ENCODE data around the gene ZKSCAN7. TPM values are rescaled to one million over a fixed set of nuclear protein-coding genes. Genes with fewer than 3 reads are reported as not detected.

Gene ZKSCAN7
- total and polyA plus RNA-seq, 2 donors (not counting 1 experiment from before 2014, with no cell fraction given): 3.0 to 13.2 TPM

GRCh38 chr3:44557074-44557473 is 2.1 kb downstream of the ZKSCAN7 start:
- H3K27me3 ChIP-seq (ENCODE audit: control insufficient read depth, insufficient read depth, low read length): no peaks in the 10 kb centered on the region
- H3K9ac ChIP-seq (ENCODE audit: insufficient read depth, low read length): no peak overlapping the region
- H3K4me3 ChIP-seq (replicated peaks in 1 of 4; ENCODE audit: control extremely low read depth in 1 of 4, insufficient read depth in 1 of 4, low read depth in 3 of 4, low read length in 4 of 4): no peak overlapping the region
- no peak overlapping the region for H3K4me2 ChIP-seq (ENCODE audit: extremely low read depth, insufficient read depth, low read length)
- H3K4me1 ChIP-seq (ENCODE audit: control insufficient read depth, extremely low read depth, insufficient read depth, low read length): peaks cover 2% of the 10 kb centered on the region
- no peaks in the 10 kb centered on the region for H3K36me3 ChIP-seq (ENCODE audit: control insufficient read depth, insufficient read depth, low read length)
- DNase-seq (ENCODE audit: low read depth in 2 of 2): no peak
- no peaks in the 10 kb centered on the region for H4K20me1 ChIP-seq (ENCODE audit: control insufficient read depth, extremely low read depth, insufficient read depth, low read length)
- no peak overlapping the region for H3K27ac ChIP-seq (ENCODE audit: insufficient read depth, low read length)
- no peaks in the 10 kb centered on the region for H3K9me3 ChIP-seq (ENCODE audit: control insufficient read depth, insufficient read depth, low read depth, low read length)
- H3K79me2 ChIP-seq (ENCODE audit: control insufficient read depth, insufficient read depth, low read length): no peaks in the 10 kb centered on the region
- no peak overlapping the region for H2AFZ ChIP-seq (ENCODE audit: low read length)
- TF ChIP-seq EZH2 (IDR thresholded peaks at IDR 0.05; ENCODE audit: low read length, missing control alignments) (no peak), CTCF (conservative IDR thresholded peaks at IDR 0.05 in 1 of 2, IDR thresholded peaks at IDR 0.05 in 1 of 2; ENCODE audit: low read depth in 1 of 2, low read length in 2 of 2) (no peak)

GRCh38 chr3:44561076-44561475 is 6.1 kb downstream of the ZKSCAN7 start:
- DNase-seq (ENCODE audit: low read depth in 2 of 2): no peak
- TF ChIP-seq CTCF (conservative IDR thresholded peaks at IDR 0.05 in 1 of 2, IDR thresholded peaks at IDR 0.05 in 1 of 2; ENCODE audit: low read depth in 1 of 2, low read length in 2 of 2): no peak
- H3K36me3 ChIP-seq (ENCODE audit: control insufficient read depth, insufficient read depth, low read length): no peaks in the 10 kb centered on the region
- no peak overlapping the region for H3K27ac ChIP-seq (ENCODE audit: insufficient read depth, low read length)
- H3K9me3 ChIP-seq (ENCODE audit: control insufficient read depth, insufficient read depth, low read depth, low read length): no peaks in the 10 kb centered on the region
- no peak overlapping the region for H3K4me3 ChIP-seq (replicated peaks in 1 of 4; ENCODE audit: control extremely low read depth in 1 of 4, insufficient read depth in 1 of 4, low read depth in 3 of 4, low read length in 4 of 4)
- no peak overlapping the region for H3K4me2 ChIP-seq (ENCODE audit: extremely low read depth, insufficient read depth, low read length)
- H4K20me1 ChIP-seq (ENCODE audit: control insufficient read depth, extremely low read depth, insufficient read depth, low read length): no peaks in the 10 kb centered on the region
- no peaks in the 10 kb centered on the region for H3K79me2 ChIP-seq (ENCODE audit: control insufficient read depth, insufficient read depth, low read length)
- no peaks in the 10 kb centered on the region for H3K27me3 ChIP-seq (ENCODE audit: control insufficient read depth, insufficient read depth, low read length)
- no peaks in the 10 kb centered on the region for H3K4me1 ChIP-seq (ENCODE audit: control insufficient read depth, extremely low read depth, insufficient read depth, low read length)
- no peak overlapping the region for H2AFZ ChIP-seq (ENCODE audit: low read length)
- H3K9ac ChIP-seq (ENCODE audit: insufficient read depth, low read length): no peak overlapping the region

GRCh38 chr3:44562147-44562546 is 7.2 kb downstream of the ZKSCAN7 start:
- Histone ChIP-seq H3K9me3 (ENCODE audit: control insufficient read depth, insufficient read depth, low read depth, low read length) (no peaks in the 10 kb centered on the region), H3K4me3 (replicated peaks in 1 of 4; ENCODE audit: control extremely low read depth in 1 of 4, insufficient read depth in 1 of 4, low read depth in 3 of 4, low read length in 4 of 4) (no peak overlapping the region), H3K79me2 (ENCODE audit: control insufficient read depth, insufficient read depth, low read length) (no peaks in the 10 kb centered on the region), H3K27me3 (ENCODE audit: control insufficient read depth, insufficient read depth, low read length) (no peaks in the 10 kb centered on the region), H3K4me2 (ENCODE audit: extremely low read depth, insufficient read depth, low read length) (no peak overlapping the region), H3K4me1 (ENCODE audit: control insufficient read depth, extremely low read depth, insufficient read depth, low read length) (no peaks in the 10 kb centered on the region), H4K20me1 (ENCODE audit: control insufficient read depth, extremely low read depth, insufficient read depth, low read length) (no peaks in the 10 kb centered on the region), H3K9ac (ENCODE audit: insufficient read depth, low read length) (no peak overlapping the region), H3K27ac (ENCODE audit: insufficient read depth, low read length) (no peak overlapping the region), H3K36me3 (ENCODE audit: control insufficient read depth, insufficient read depth, low read length) (no peaks in the 10 kb centered on the region), H2AFZ (ENCODE audit: low read length) (no peak overlapping the region)
- TF ChIP-seq EZH2 (IDR thresholded peaks at IDR 0.05; ENCODE audit: low read length, missing control alignments) (no peak), CTCF (conservative IDR thresholded peaks at IDR 0.05 in 1 of 2, IDR thresholded peaks at IDR 0.05 in 1 of 2; ENCODE audit: low read depth in 1 of 2, low read length in 2 of 2) (no peak)
- no peak for DNase-seq (ENCODE audit: low read depth in 2 of 2)

Data from fibroblast of lung (primary cell).